Suprapubic skin (tissue), 4 donors: Measurements from ENCODE around the gene TMEM145.

Experiments
- CTCF ChIP-seq, 2 donors: fragments of 200-600 bp in 1 of 2; fragments of 450-650 bp in 1 of 2; sonication (generic) in 1 of 2; IDR thresholded peaks; one replicate each; pipeline ENCODE4 v1.5.1; 2016 to 2019; ENCODE audit warnings: antibody characterized with exemption in 2 of 2, mild to moderate bottlenecking in 1 of 2, moderate library complexity in 1 of 2
- POLR2A ChIP-seq, 2 donors: fragments of 450-650 bp; IDR thresholded peaks; one replicate each; pipeline ENCODE4 v1.6.1; 2017; ENCODE audit warnings: antibody characterized with exemption in 2 of 2, mild to moderate bottlenecking in 2 of 2, moderate library complexity in 2 of 2
- POLR2AphosphoS5 ChIP-seq, 3 donors: sonication (generic); formaldehyde crosslinking; IDR thresholded peaks; one replicate each; pipeline ENCODE4 v1.6.1; 2017; ENCODE audit warnings: antibody characterized with exemption in 3 of 3

GRCh38 chr19:42272535-42272897 is 40.6 kb upstream of the TMEM145 start:
- TF ChIP-seq CTCF (IDR thresholded peaks at IDR 0.05) (no peak), POLR2AphosphoS5 (IDR thresholded peaks at IDR 0.05) (no peak), POLR2A (IDR thresholded peaks at IDR 0.05) (no peak)
